Measurements from ENCODE around the gene SLC8A3.
"Not testable (repeated sequence)": the region's sequence is repeated elsewhere in the genome, so short reads cannot be mapped to it uniquely, and the experiment has no call there.

Gene SLC8A3, protein sequence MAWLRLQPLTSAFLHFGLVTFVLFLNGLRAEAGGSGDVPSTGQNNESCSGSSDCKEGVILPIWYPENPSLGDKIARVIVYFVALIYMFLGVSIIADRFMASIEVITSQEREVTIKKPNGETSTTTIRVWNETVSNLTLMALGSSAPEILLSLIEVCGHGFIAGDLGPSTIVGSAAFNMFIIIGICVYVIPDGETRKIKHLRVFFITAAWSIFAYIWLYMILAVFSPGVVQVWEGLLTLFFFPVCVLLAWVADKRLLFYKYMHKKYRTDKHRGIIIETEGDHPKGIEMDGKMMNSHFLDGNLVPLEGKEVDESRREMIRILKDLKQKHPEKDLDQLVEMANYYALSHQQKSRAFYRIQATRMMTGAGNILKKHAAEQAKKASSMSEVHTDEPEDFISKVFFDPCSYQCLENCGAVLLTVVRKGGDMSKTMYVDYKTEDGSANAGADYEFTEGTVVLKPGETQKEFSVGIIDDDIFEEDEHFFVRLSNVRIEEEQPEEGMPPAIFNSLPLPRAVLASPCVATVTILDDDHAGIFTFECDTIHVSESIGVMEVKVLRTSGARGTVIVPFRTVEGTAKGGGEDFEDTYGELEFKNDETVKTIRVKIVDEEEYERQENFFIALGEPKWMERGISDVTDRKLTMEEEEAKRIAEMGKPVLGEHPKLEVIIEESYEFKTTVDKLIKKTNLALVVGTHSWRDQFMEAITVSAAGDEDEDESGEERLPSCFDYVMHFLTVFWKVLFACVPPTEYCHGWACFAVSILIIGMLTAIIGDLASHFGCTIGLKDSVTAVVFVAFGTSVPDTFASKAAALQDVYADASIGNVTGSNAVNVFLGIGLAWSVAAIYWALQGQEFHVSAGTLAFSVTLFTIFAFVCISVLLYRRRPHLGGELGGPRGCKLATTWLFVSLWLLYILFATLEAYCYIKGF
- long read RNA-seq, donor 1, full-length matches to known transcripts: 1 of 1 reads
- long read RNA-seq, donor 1, partial matches to known transcripts: 0 of 1 reads
- long read RNA-seq, donor 1, other reads (novel, unspliced or antisense): 0 of 1 reads
- long read RNA-seq, donor 2: 0 reads
- long read RNA-seq, donor 3: 0 reads
- long read RNA-seq, donor 4: 0 reads
- long read RNA-seq, donor 5: 0 reads
- long read RNA-seq, donor 6: 0 reads
- long read RNA-seq, donor 7: 0 reads
- long read RNA-seq, donor 8, full-length matches to known transcripts: 1 of 1 reads
- long read RNA-seq, donor 8, partial matches to known transcripts: 0 of 1 reads
- long read RNA-seq, donor 8, other reads (novel, unspliced or antisense): 0 of 1 reads

DNA sequence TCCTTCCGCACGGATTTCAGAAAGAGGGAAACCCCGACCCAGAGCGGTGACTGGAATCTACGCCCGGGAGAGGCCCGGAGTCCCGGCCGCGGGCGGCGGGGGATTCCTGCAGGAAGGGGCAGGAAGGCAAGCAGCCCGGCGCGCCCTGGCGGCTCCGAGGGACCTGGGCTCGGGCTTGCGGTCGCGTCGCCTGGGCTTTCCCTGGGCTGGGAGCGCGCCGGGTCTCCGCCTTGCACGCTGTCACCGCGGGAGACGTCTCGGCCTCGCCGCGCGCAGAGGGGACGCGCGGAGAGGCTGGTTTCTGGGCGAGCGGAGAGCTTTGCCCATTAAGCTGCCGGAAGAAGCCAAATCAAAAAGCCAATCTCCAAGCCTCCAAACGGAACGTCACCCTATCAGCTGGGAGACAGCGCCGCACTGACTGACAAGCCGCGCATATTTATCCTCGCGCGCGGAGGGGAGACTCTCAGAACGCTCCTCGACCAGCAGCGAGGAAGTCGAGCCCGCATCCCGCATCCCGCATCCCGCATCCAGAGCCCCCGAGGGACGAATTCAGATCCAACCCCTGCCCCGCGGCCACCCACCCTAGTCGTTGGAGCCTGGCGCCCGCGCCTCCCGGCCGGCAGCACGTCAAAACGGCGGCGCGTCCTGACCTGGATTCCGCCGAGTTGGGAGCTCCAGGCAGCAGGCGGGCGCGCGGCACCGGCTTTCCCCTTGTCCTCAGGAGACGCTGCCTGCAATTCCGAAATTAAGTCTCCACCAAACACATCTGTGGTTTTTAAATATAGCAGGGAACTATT lies at the start of gene SLC8A3:
Gene SLC8A3 (minus strand): TSS at position 293 of the 797 bp plus-strand sequence. CDS start 20,529 bp downstream, outside the sequence.
- DNase-seq: peak; percentile 72

DNA sequence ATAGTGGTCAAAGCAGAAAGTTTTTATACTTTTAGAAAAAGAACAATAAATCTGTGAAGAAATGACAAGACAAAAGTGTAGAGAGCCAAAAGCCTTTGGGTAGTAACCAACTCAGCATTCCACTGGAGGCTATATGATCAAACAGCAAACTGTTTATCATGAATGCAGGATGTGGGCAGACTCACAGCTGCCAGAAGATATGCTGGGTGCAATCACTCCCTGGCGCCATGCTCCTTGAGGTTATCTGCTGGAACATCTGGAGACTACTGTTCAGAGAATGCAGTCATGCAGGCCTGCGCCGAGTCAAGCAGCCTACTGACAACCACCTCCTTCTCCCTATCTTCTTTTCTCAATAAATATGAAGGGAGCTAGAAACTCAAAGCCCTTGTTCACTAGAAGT lies 49.0 kb upstream of the SLC8A3 start:
- DNase-seq: no peak

- DNase-seq: no peak
These were observed 45.6 kb upstream of the SLC8A3 start for GRCh38 chr14:70234066-70234950.

- not testable (repeated sequence) for DNase-seq
These were observed 43.2 kb upstream of the SLC8A3 start for GRCh38 chr14:70231756-70232544.

GRCh38 chr14:70229877-70230640 lies 41.3 kb upstream of the SLC8A3 start:
- DNase-seq: not testable (repeated sequence)

GRCh38 chr14:70213721-70214282 lies 25.1 kb upstream of the SLC8A3 start:
- no peak for DNase-seq

GRCh38 chr14:70212752-70213151 lies 24.0 kb upstream of the SLC8A3 start:
- DNase-seq: no peak

GRCh38 chr14:70208380-70208779 lies 19.6 kb upstream of the SLC8A3 start:
- DNase-seq: no peak

DNA sequence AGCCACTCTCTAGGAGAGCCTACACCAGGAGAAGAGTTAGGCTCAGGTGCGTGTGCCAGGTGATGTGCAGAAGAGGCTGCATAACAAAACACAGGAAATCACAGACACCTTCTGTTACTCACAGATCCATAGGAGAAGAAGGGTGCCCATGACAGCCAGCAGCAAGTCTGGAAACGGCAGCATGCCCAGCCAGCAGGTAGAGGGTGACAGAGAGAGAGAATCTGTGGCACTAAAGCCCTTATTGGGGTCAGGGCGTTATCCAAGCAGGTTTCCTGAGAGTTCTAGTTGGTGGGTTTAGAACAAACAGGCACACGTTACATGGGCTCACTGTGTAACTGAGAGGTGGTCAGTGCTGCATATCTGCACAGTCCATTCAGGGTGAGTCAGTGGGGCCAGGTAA lies 14.9 kb upstream of the SLC8A3 start:
- no peak for DNase-seq

DNA sequence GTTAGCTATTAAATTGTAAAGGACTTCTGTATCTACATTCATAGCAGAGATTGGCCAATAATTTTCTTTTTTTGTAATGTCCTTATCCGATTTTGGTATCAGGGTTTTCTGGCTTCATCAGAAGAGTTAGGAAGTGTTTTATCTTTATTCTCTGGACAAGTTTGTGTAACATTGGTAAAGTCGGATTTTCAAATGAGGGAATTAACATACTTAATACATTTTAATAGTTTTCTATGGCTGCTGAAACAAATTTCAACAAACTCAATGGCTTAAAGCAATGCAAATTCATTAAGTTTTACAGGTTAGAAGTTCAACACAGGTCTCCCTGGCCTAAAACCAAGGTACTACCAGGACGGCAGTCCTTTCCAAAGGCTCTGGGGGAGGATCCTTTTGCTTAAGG lies 13.2 kb upstream of the SLC8A3 start:
- no peak for DNase-seq

DNA sequence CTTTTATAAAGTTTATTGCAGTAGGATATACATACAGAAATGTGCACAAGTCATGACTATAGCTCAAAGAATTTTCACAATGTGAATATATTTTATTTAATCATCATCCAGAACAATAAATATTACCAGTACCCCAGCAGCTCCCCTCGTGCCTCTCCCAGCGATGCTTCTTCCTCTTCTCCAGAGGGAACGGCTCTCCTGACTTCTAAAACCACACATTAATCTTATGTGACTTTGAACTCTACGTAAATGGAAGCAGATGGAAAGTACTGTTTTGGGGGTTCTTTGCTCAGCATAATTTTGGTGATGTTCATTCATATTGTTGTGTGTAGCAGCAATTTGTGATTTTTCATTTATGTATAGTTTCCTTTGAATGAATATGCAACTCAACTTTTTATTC lies 4.6 kb upstream of the SLC8A3 start:
- no peak for DNase-seq

- no peak for DNase-seq
These were observed 4.2 kb upstream of the SLC8A3 start for GRCh38 chr14:70192915-70193314.

GRCh38 chr14:70190156-70190555 lies 1.4 kb upstream of the SLC8A3 start:
- DNase-seq: no peak

DNA sequence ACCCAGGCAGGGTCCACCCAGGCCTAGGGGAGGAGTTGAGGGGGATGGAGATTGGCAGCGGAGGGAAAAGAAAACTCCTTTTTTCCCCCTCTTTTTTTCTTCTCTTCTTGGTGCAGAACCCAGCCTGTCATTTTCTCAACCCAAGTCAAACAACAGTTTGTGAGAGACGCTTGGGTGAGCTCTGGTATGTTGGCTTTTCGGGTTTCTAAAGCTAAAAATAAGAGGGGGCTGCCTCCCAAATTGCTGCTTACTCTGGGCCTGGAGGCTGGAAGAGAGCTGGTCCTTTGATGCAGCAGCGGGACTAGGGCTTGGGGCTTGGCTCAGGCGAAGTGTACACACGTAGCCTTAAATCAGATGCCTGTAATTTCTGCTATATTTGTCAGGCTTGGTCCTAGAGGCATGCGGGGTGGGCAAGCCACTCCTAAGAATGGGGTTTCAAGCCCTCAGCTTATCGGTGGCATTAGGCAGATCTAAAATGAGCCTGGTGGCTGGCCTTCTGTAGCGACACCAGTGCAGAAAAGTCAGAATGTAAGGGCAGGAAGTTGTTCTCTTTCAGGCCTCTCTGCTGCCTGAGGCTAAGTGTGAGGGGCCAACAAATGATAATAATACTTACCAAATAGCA lies 816 bp upstream of the SLC8A3 start:
- DNase-seq: no peak

GRCh38 chr14:70188322-70188658 lies 461 bp downstream of the SLC8A3 start:
- no peak for DNase-seq

GRCh38 chr14:70186900-70187451 lies 1.8 kb downstream of the SLC8A3 start:
- peak; percentile 59 for DNase-seq

DNA sequence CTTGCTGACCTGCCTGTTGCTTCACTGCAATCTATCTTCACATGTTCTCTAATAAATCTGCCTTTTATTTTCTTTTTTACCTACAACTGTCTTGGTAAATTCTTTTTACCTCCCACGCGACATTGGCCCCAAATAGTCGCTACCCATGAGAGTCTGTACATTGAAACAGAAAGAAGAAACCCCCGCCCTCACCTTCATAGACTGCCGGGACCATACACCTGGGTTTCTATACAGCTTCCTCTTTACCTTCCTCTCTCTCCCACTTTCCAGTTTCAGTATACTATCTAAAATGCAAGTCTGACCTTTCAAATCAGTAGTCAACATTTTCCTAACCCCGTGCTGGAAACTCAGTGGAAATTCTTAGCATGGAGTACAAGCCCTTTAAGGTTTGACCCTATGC lies 4.8 kb downstream of the SLC8A3 start:
- DNase-seq: no peak

- DNase-seq: no peak
These were observed 7.5 kb downstream of the SLC8A3 start for GRCh38 chr14:70181276-70181675.

Measured in right kidney (tissue), 9 donors.